ENCODE measurements around the gene OSBPL2.

The OSBPL2 gene

DNA sequence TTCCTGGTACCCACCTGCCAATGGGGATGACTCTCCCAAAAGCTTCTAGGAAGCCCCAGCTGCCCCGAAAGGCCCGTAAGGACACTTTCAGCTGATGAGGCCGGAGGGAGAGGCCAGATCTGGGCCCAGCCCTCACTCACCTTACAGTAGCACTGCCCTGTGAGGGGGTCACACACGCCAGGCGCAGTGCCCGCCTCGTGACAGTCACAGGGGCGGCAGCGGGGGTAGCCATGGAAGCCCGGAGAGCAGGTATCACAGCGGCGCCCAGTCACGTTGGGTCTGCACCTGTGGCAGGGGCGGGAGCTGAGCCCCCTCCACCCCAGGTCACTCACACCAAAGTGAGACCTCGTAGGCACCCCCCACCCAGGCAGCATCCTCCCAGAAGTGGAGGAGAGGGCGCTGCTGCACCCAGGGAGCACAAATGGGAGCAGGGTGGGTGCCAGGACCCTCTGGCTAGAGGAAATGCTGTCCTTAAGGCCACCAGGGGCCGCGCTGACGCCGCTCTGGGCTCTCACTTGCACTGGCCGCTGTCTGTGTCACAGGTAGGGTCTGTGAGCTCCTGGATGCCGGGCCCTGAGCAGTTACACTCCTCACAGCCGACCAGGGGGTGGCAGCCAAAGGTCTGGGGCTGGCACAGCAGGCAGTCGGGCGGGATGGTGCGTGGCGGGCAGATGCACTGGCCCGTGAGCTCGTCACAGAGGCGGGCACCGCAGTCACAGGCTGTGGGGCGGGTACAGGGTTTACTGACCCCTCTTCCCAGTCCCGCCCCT, 89.6 kb downstream of the OSBPL2 start:
- H3K4me3 ChIP-seq (ENCODE audit: low read length): no peak overlapping the region
- DNase-seq (ENCODE audit: low read depth): no peak
- TF ChIP-seq, protein P1, sequence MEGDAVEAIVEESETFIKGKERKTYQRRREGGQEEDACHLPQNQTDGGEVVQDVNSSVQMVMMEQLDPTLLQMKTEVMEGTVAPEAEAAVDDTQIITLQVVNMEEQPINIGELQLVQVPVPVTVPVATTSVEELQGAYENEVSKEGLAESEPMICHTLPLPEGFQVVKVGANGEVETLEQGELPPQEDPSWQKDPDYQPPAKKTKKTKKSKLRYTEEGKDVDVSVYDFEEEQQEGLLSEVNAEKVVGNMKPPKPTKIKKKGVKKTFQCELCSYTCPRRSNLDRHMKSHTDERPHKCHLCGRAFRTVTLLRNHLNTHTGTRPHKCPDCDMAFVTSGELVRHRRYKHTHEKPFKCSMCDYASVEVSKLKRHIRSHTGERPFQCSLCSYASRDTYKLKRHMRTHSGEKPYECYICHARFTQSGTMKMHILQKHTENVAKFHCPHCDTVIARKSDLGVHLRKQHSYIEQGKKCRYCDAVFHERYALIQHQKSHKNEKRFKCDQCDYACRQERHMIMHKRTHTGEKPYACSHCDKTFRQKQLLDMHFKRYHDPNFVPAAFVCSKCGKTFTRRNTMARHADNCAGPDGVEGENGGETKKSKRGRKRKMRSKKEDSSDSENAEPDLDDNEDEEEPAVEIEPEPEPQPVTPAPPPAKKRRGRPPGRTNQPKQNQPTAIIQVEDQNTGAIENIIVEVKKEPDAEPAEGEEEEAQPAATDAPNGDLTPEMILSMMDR (conservative IDR thresholded peaks at IDR 0.05; ENCODE audit: low read depth, low read length): no peak

- H3K4me3 ChIP-seq (ENCODE audit: low read length): no peak overlapping the region
- TF ChIP-seq, protein P1 (conservative IDR thresholded peaks at IDR 0.05; ENCODE audit: low read depth, low read length): no peak
Measured at GRCh38 chr20:62328684-62329388, 90.5 kb downstream of the OSBPL2 start.

GRCh38 chr20:62329389-62330377, 91.4 kb downstream of the OSBPL2 start:
- TF ChIP-seq, protein P1 (conservative IDR thresholded peaks at IDR 0.05; ENCODE audit: low read depth, low read length): no peak
- no peak for DNase-seq (ENCODE audit: low read depth)
- H3K4me3 ChIP-seq (ENCODE audit: low read length): no peak overlapping the region

More at GRCh38 chr20:62328684-62329388, 90.5 kb downstream of the OSBPL2 start:
- DNase-seq (ENCODE audit: low read depth): no peak

DNA sequence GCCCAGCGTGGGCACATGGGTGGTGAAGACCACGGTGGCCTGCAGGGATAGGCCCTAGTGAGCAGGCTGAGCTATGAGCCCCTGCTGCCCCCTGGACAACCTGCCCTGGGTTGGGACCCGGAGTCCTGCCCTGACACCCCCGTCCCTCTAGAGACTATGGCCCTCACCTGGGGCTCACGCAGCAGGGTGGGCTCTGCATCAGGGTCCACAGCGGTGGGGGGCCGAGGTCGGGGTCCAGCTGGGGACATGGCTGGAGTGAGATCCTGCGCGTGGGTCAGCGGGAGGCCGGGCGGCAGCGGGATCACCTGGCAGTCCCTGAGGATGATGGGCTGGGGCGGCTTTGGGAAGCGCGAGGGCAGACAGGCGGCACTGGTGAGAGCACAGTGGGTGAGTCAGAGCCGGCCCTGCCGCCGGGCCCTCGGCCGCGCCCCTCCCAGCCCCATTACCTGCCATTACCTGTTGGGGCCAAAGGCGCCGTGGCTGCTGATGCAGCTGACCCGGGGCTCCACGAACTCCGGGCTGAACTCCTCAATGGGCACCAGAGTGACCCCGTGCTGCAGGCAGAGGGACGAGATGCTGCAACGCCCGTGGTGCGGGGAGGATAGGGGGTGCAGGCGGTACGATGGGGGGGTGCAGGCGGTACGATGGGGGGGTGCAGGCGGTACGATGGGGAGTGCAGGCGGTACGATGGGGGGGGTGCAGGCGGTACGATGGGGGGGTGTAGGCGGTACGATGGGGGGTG, 92.4 kb downstream of the OSBPL2 start:
- no peak for DNase-seq (ENCODE audit: low read depth)
- TF ChIP-seq, protein P1 (conservative IDR thresholded peaks at IDR 0.05; ENCODE audit: low read depth, low read length): no peak
- H3K4me3 ChIP-seq (ENCODE audit: low read length): no peak overlapping the region

DNA sequence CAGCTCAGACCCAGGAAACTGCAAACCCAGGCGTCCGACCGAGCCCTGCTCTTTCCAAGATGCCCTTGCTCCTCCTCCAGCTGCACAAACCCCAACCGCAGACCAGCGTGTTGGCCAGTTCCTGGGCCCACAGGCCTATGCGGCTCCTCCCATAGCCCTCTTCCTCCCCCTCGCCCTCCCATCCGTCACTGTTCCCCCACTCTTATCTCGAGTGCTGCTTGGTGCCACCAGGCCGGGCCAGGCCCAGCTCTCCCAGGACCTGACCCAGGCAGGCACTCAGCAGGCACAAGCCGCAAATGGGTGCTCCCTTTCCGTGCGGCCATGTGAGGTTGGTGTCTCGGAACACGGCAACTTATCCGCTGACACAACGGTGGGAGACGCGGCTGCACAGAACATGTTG, 93.0 kb downstream of the OSBPL2 start:
- TF ChIP-seq, protein P1 (conservative IDR thresholded peaks at IDR 0.05; ENCODE audit: low read depth, low read length): no peak
- DNase-seq (ENCODE audit: low read depth): no peak
- no peak overlapping the region for H3K4me3 ChIP-seq (ENCODE audit: low read length)

DNA sequence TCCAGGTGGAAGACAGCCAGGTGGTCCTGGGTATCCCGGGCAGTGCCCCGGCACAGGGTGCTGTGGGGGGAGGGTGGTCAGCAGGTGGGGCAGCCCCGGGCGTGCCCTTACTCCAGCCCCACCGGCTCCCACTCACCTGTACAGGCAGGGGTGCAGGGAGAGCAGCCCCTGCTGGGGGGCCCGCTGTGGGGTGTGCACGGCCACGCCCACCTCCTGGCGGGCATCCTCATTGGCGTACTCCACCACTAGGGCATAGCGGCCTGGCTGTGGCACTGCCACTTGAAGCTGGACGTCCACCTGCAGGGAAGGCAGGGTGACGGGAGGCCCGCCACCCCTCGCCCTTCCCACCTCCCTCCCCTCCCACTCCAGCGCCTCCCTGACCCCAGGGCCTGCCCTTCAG, 94.1 kb downstream of the OSBPL2 start:
- TF ChIP-seq, protein P1 (conservative IDR thresholded peaks at IDR 0.05; ENCODE audit: low read depth, low read length): no peak
- DNase-seq (ENCODE audit: low read depth): no peak
- no peak overlapping the region for H3K4me3 ChIP-seq (ENCODE audit: low read length)
